H1 (cell line): ENCODE data around the gene ENO2.

ENCODE experiments used
- CTCF ChIP-seq, 3 experiments: IDR thresholded peaks; 1 replicate in 2 of 3; 2 replicates in 1 of 3; pipeline versions ENCODE4 v1.5.1 to v1.6.1; 2011; ENCODE audit warnings: low read length in 3 of 3, mild to moderate bottlenecking in 3 of 3, inconsistent platforms in 2 of 3, low read depth in 1 of 3, moderate library complexity in 1 of 3; ENCODE audit not compliant: insufficient read depth in 1 of 3; ENCODE audit errors: control extremely low read depth in 1 of 3
- FOSL1 ChIP-seq: IDR thresholded peaks from 2 replicates; pipeline ENCODE4 v1.6.1; 2011; ENCODE audit warnings: mild to moderate bottlenecking, low read depth, low read length, moderate library complexity; ENCODE audit not compliant: insufficient read depth
- GABPA ChIP-seq: IDR thresholded peaks from 2 replicates; pipeline ENCODE4 v1.6.1; 2011; ENCODE audit warnings: mild to moderate bottlenecking, low read length, moderate library complexity, borderline replicate concordance; ENCODE audit not compliant: insufficient read depth

DNA sequence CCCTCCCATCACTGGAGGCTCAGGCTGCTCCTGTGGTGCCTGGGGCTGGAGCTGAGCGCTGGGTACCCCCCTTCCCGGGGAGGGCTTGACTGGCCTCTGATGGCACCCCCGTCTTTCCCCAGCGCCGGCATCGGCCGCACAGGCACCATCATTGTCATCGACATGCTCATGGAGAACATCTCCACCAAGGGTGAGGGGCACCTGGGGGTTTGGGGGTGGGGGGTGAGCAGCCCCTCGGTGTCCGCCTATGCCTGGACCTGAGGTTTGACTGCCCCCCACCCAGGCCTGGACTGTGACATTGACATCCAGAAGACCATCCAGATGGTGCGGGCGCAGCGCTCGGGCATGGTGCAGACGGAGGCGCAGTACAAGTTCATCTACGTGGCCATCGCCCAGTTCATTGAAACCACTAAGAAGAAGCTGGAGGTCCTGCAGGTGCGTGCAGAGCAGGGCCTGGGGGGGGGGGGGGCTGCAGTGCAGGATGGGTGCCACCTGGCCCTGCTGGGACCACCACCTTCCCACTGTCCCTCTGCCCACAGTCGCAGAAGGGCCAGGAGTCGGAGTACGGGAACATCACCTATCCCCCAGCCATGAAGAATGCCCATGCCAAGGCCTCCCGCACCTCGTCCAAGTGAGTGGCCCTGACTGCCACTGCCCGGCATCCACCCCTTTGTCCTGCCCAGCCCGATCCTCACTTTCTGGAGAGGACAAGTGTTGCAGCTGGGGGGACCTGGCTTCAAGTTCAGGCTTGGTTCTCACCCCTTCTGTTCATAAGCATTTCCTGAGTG lies 45.6 kb downstream of the ENO2 start:
- TF ChIP-seq GABPA: no peak
- no peak for TF ChIP-seq FOSL1
- TF ChIP-seq CTCF (IDR thresholded peaks at IDR 0.05; ENCODE audit: control extremely low read depth in 1 of 3, insufficient read depth in 1 of 3, low read depth in 1 of 3, low read length in 3 of 3): no peak
